Prostate gland (tissue), 2 donors: ENCODE results near the gene IGLL1. TPM values are rescaled to one million over a fixed set of nuclear protein-coding genes. Genes with fewer than 3 reads are reported as not detected.

Source experiments
- DNase-seq: peaks from one replicate; pipeline ENCODE4 v3.0.0-alpha.2; 2019; ENCODE audit warnings: low spot score
- H3K27ac ChIP-seq, 2 donors: fragments of 200-600 bp; sonication (generic); 2 replicates each; pipeline ENCODE4 v1.5.1; 2017 to 2019
- H3K27me3 ChIP-seq: fragments of 200-600 bp; sonication (generic); replicated peaks from 2 replicates; pipeline ENCODE4 v1.5.1; 2019; ENCODE audit not compliant: insufficient read depth
- H3K36me3 ChIP-seq, 2 donors: fragments of 200-600 bp; sonication (generic); 1 replicate in 1 of 2; 2 replicates in 1 of 2; pipeline versions ENCODE4 v1.5.1 to v1.8.1; 2017 to 2019
- H3K4me1 ChIP-seq: fragments of 200-600 bp; sonication (generic); replicated peaks from 2 replicates; pipeline ENCODE4 v1.5.1; 2019
- H3K4me3 ChIP-seq, 2 donors: fragments of 200-600 bp; sonication (generic); 2 replicates each; pipeline ENCODE4 v1.5.1; 2017 to 2019
- H3K9me3 ChIP-seq: fragments of 200-600 bp; sonication (generic); 2 replicates; pipeline ENCODE4 v1.5.1; 2017
- CTCF ChIP-seq, 4 experiments: fragments of 200-600 bp in 2 of 4; fragments of 450-650 bp in 2 of 4; sonication (generic) in 2 of 4; IDR thresholded peaks; 1 replicate in 3 of 4; 2 replicates in 1 of 4; pipeline ENCODE4 v1.5.1; 2016 to 2019; ENCODE audit warnings: antibody characterized with exemption in 4 of 4, mild to moderate bottlenecking in 2 of 4, moderate library complexity in 2 of 4
- POLR2A ChIP-seq: fragments of 450-650 bp; IDR thresholded peaks from one replicate; pipeline ENCODE4 v1.6.1; 2016; ENCODE audit warnings: antibody characterized with exemption, mild to moderate bottlenecking
- POLR2AphosphoS5 ChIP-seq: sonication (generic); formaldehyde crosslinking; IDR thresholded peaks from one replicate; pipeline ENCODE4 v1.6.1; 2017; ENCODE audit warnings: antibody characterized with exemption
- WGBS: methylation state at CpG from one replicate; pipeline ENCODE4 v1.1.5; 2018; 5-methylcytosine and 5-hydroxymethylcytosine counted together
- intact Hi-C: fragments of 100-400 bp; cut with DNase I; formaldehyde crosslinking; loops from one replicate; pipeline ENCODE4 v1.14.2; 2022
- total RNA-seq, 2 donors: library from RNA; depleted of rRNA; stranded (reverse); fragments of >200 nt; gene quantifications; one replicate each; pipeline ENCODE4 v1.1.0, GENCODE V29; 2016

IGLL1 gene
- total RNA-seq, 2 donors from 2014 or later = 0.85 TPM; not detected in 1

- no peaks in the 10 kb centered on the region for H3K36me3 ChIP-seq
- 90% methylated on average over 4 of the region's 4 CpGs for WGBS
- no peak for TF ChIP-seq POLR2A
- no peak for TF ChIP-seq CTCF (IDR thresholded peaks at IDR 0.05)
- TF ChIP-seq POLR2AphosphoS5 = no peak
- no peak overlapping the region for H3K27ac ChIP-seq
- no peaks in the 10 kb centered on the region for H3K4me1 ChIP-seq
- H3K27me3 ChIP-seq = no peaks in the 10 kb centered on the region
- intact Hi-C loops = no loop called here
- no peaks in the 10 kb centered on the region for H3K9me3 ChIP-seq
- no peak overlapping the region for H3K4me3 ChIP-seq
- no peak for DNase-seq
Measured at GRCh38 chr22:23557467-23557866, 22.6 kb downstream of the IGLL1 start.

DNA sequence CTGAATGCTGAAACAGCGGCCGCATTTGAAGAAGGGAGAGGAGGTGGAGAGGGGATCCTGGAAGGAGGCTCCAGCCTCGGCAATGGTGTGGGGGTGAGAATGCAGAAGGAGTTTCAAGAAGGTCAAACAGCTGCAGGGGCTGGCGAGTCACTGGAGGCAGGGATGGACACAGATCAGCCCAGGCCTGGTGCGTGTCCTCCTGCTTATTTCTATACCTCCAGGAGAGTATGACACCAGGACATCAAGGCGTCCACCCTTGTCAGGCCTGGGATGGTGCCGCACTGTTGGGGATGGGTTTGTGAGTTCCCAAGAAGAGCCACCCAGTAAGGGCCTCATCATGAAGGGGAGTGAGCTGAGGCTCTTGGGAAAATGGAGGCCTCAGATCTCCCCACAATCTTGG, 23.1 kb downstream of the IGLL1 start:
- no peaks in the 10 kb centered on the region for H3K9me3 ChIP-seq
- H3K4me1 ChIP-seq = no peaks in the 10 kb centered on the region
- no peak for DNase-seq
- no peak overlapping the region for H3K4me3 ChIP-seq
- WGBS = 84% methylated on average over 7 of the region's 7 CpGs
- H3K36me3 ChIP-seq = no peaks in the 10 kb centered on the region
- no peaks in the 10 kb centered on the region for H3K27me3 ChIP-seq
- TF ChIP-seq CTCF (IDR thresholded peaks at IDR 0.05) (no peak), POLR2A (no peak), POLR2AphosphoS5 (no peak)
- H3K27ac ChIP-seq = no peak overlapping the region
- intact Hi-C loops = no loop called here

GRCh38 chr22:23556026-23556620, 24.0 kb downstream of the IGLL1 start:
- intact Hi-C loops = no loop called here
- H3K36me3 ChIP-seq = no peaks in the 10 kb centered on the region
- no peak overlapping the region for H3K4me3 ChIP-seq
- TF ChIP-seq CTCF (IDR thresholded peaks at IDR 0.05) = no peak
- no peak for TF ChIP-seq POLR2A
- TF ChIP-seq POLR2AphosphoS5 = no peak
- H3K4me1 ChIP-seq = no peaks in the 10 kb centered on the region
- no peak overlapping the region for H3K27ac ChIP-seq
- H3K27me3 ChIP-seq = no peaks in the 10 kb centered on the region
- WGBS = 57% methylated on average over 7 of the region's 7 CpGs
- no peak for DNase-seq
- no peaks in the 10 kb centered on the region for H3K9me3 ChIP-seq

GRCh38 chr22:23555118-23555517, 25.0 kb downstream of the IGLL1 start:
- WGBS = 84% methylated on average over 8 of the region's 8 CpGs
- Histone ChIP-seq H3K4me1 (no peaks in the 10 kb centered on the region), H3K4me3 (no peak overlapping the region), H3K27me3 (no peaks in the 10 kb centered on the region), H3K27ac (no peak overlapping the region), H3K9me3 (no peaks in the 10 kb centered on the region), H3K36me3 (no peaks in the 10 kb centered on the region)
- TF ChIP-seq CTCF (IDR thresholded peaks at IDR 0.05) = no peak
- TF ChIP-seq POLR2AphosphoS5 = no peak
- no peak for TF ChIP-seq POLR2A
- intact Hi-C loops = no loop called here
- no peak for DNase-seq
